HepG2 (cell line): Measurements from ENCODE around the gene USP20. TPM values are rescaled to one million over a fixed set of nuclear protein-coding genes. Genes with fewer than 3 reads are reported as not detected.

Source experiments
- CEBPG ChIP-seq: IDR thresholded peaks from 2 replicates; pipeline ENCODE4 v1.6.1; 2016
- DPF2 ChIP-seq: sonication (generic); formaldehyde crosslinking; IDR thresholded peaks from 2 replicates; pipeline ENCODE4 v1.4.0; 2020; ENCODE audit warnings: mild to moderate bottlenecking, low read depth, missing genetic modification reagents, borderline replicate concordance
- GATAD2A ChIP-seq: IDR thresholded peaks from 2 replicates; pipeline ENCODE4 v1.6.1; 2016
- HNRNPH1 ChIP-seq: fragments of 200-400 bp; formaldehyde crosslinking; optimal IDR thresholded peaks from 2 replicates; pipeline ENCODE3; 2017; ENCODE audit warnings: mild to moderate bottlenecking, low read depth, low read length
- HOXA3 ChIP-seq: sonication (generic); formaldehyde crosslinking; IDR thresholded peaks from 2 replicates; pipeline ENCODE4 v1.5.0; 2020; ENCODE audit warnings: missing genetic modification reagents
- MEIS2 ChIP-seq: sonication (generic); formaldehyde crosslinking; IDR thresholded peaks from 2 replicates; pipeline ENCODE4 v1.9.0; 2021; ENCODE audit warnings: mild to moderate bottlenecking, missing genetic modification reagents
- MXI1 ChIP-seq: IDR thresholded peaks from 3 replicates; pipeline ENCODE4 v1.6.1; 2012; ENCODE audit warnings: low read depth, low read length, inconsistent platforms, borderline replicate concordance
- NFIB ChIP-seq: sonication (generic); formaldehyde crosslinking; IDR thresholded peaks from 2 replicates; pipeline ENCODE4 v1.9.0; 2021; ENCODE audit warnings: missing genetic modification reagents, mild to moderate bottlenecking, borderline replicate concordance
- NPAS2 ChIP-seq: sonication (generic); formaldehyde crosslinking; IDR thresholded peaks from 2 replicates; pipeline ENCODE4 v1.8.0; 2022; ENCODE audit warnings: mild to moderate bottlenecking, missing genetic modification reagents, borderline replicate concordance
- U2AF1 ChIP-seq: fragments of 200-400 bp; formaldehyde crosslinking; optimal IDR thresholded peaks from 2 replicates; pipeline ENCODE3; 2017; ENCODE audit warnings: mild to moderate bottlenecking, low read depth, low read length
- ZFP37 ChIP-seq: sonication (generic); formaldehyde crosslinking; IDR thresholded peaks from 2 replicates; pipeline ENCODE4 v1.4.0; 2020; ENCODE audit warnings: missing genetic modification reagents, borderline replicate concordance
- ZNF225 ChIP-seq: sonication (generic); formaldehyde crosslinking; IDR thresholded peaks from 2 replicates; pipeline ENCODE4 v1.4.0; 2020; ENCODE audit warnings: mild to moderate bottlenecking, missing genetic modification reagents
- ZNF446 ChIP-seq: sonication (generic); formaldehyde crosslinking; IDR thresholded peaks from 2 replicates; pipeline ENCODE4 v1.5.0; 2020; ENCODE audit warnings: mild to moderate bottlenecking, missing genetic modification reagents
- ZNF558 ChIP-seq: sonication (generic); formaldehyde crosslinking; IDR thresholded peaks from 2 replicates; pipeline ENCODE4 v1.9.0; 2022; ENCODE audit warnings: mild to moderate bottlenecking, missing genetic modification reagents, borderline replicate concordance
- ZNF709 ChIP-seq: sonication (generic); formaldehyde crosslinking; IDR thresholded peaks from 2 replicates; pipeline ENCODE4 v1.5.0; 2020; ENCODE audit warnings: mild to moderate bottlenecking, missing genetic modification reagents
- ZNF776 ChIP-seq: sonication (generic); formaldehyde crosslinking; IDR thresholded peaks from 2 replicates; pipeline ENCODE4 v1.4.0; 2020; ENCODE audit warnings: mild to moderate bottlenecking, missing genetic modification reagents
- ZZZ3 ChIP-seq: sonication (generic); formaldehyde crosslinking; IDR thresholded peaks from 2 replicates; pipeline ENCODE4 v1.4.0; 2020; ENCODE audit warnings: missing genetic modification reagents, mild to moderate bottlenecking, borderline replicate concordance
- polyA plus RNA-seq, 8 experiments: library from polyadenylated mRNA; depleted of rRNA in 3 of 8; stranded (reverse) in 7 of 8; unstranded in 1 of 8; fragments of >200 nt; fragmentation: Illumina TruSeq in 4 of 8; extraction: Trizol in 4 of 8; gene quantifications; 2 replicates each; pipeline versions ENCODE4 v1.2.1 to v1.2.3, GENCODE V29; 2011 to 2016; ENCODE audit warnings: low read depth in 4 of 8, missing spikeins in 1 of 8, mixed read lengths in 1 of 8; ENCODE audit not compliant: insufficient read depth in 1 of 8
- total RNA-seq, 5 experiments: library from RNA; depleted of rRNA; stranded (reverse); fragments of >200 nt; fragmentation: Illumina TruSeq; extraction: Trizol; gene quantifications; 2 replicates each; pipeline ENCODE4 v1.2.3, GENCODE V29; 2016; ENCODE audit warnings: low read depth in 1 of 5
- TF ChIP-seq, protein P1 (sequence below): sonication (generic); formaldehyde crosslinking; IDR thresholded peaks from one replicate; pipeline ENCODE4 v1.5.1; 2020; ENCODE audit warnings: mild to moderate bottlenecking, missing genetic modification reagents; ENCODE audit errors: not compliant biosample characterization
- TF ChIP-seq, protein P2 (sequence below): sonication (generic); formaldehyde crosslinking; IDR thresholded peaks from 2 replicates; pipeline ENCODE4 v1.4.0; 2020; ENCODE audit warnings: missing genetic modification reagents, low read depth, mild to moderate bottlenecking, borderline replicate concordance
- TF ChIP-seq, protein P3 (sequence below): sonication (generic); formaldehyde crosslinking; IDR thresholded peaks from 2 replicates; pipeline ENCODE4 v1.8.0; 2022; ENCODE audit warnings: missing genetic modification reagents, mild to moderate bottlenecking, inconsistent platforms, borderline replicate concordance

USP20 gene
- total and polyA plus RNA-seq, 2 of the 13 experiments (the other 11 are each of a cell fraction or from before 2014, with no cell fraction given), result 4.4 to 5.9 TPM

DNA sequence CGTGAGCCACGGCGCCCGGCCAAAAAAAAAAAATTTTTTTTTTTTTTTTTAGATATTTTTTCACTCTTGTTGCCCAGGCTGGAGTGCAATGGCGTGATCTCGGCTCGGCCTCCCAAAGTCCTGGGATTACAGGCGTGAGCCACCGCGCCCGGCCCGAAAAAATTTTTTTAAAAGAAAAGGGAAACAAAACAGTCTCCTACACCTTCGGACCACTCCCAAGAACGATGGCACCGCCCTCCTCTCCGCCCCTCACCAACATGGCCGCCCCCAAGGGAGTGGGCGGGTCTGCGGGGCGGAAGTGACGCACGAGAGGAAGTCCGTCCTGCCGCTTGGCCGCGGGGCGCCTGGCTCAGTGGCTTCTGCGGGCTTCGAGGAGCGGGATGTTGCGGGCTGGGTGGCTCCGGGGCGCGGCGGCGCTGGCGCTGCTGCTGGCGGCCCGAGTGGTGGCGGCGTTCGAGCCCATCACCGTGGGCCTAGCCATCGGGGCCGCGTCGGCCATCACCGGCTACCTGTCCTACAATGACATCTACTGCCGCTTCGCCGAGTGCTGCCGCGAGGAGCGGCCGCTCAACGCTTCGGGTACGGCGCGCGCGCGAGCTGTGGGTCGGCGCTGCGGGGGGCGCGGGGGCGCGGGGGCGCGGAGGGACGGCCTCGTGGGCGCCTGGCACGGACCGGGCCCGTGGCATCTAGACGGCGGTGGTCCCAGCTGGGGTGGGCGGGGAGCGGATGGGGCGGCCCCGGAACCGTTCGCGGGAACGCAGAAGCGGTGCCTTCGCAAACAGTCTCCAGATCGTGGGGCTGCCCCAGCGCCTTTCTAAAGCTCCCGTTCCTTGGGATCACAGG is 32.2 kb upstream of the USP20 start, which contains the start of gene TOR1B (continued):
- TF ChIP-seq, protein P1, sequence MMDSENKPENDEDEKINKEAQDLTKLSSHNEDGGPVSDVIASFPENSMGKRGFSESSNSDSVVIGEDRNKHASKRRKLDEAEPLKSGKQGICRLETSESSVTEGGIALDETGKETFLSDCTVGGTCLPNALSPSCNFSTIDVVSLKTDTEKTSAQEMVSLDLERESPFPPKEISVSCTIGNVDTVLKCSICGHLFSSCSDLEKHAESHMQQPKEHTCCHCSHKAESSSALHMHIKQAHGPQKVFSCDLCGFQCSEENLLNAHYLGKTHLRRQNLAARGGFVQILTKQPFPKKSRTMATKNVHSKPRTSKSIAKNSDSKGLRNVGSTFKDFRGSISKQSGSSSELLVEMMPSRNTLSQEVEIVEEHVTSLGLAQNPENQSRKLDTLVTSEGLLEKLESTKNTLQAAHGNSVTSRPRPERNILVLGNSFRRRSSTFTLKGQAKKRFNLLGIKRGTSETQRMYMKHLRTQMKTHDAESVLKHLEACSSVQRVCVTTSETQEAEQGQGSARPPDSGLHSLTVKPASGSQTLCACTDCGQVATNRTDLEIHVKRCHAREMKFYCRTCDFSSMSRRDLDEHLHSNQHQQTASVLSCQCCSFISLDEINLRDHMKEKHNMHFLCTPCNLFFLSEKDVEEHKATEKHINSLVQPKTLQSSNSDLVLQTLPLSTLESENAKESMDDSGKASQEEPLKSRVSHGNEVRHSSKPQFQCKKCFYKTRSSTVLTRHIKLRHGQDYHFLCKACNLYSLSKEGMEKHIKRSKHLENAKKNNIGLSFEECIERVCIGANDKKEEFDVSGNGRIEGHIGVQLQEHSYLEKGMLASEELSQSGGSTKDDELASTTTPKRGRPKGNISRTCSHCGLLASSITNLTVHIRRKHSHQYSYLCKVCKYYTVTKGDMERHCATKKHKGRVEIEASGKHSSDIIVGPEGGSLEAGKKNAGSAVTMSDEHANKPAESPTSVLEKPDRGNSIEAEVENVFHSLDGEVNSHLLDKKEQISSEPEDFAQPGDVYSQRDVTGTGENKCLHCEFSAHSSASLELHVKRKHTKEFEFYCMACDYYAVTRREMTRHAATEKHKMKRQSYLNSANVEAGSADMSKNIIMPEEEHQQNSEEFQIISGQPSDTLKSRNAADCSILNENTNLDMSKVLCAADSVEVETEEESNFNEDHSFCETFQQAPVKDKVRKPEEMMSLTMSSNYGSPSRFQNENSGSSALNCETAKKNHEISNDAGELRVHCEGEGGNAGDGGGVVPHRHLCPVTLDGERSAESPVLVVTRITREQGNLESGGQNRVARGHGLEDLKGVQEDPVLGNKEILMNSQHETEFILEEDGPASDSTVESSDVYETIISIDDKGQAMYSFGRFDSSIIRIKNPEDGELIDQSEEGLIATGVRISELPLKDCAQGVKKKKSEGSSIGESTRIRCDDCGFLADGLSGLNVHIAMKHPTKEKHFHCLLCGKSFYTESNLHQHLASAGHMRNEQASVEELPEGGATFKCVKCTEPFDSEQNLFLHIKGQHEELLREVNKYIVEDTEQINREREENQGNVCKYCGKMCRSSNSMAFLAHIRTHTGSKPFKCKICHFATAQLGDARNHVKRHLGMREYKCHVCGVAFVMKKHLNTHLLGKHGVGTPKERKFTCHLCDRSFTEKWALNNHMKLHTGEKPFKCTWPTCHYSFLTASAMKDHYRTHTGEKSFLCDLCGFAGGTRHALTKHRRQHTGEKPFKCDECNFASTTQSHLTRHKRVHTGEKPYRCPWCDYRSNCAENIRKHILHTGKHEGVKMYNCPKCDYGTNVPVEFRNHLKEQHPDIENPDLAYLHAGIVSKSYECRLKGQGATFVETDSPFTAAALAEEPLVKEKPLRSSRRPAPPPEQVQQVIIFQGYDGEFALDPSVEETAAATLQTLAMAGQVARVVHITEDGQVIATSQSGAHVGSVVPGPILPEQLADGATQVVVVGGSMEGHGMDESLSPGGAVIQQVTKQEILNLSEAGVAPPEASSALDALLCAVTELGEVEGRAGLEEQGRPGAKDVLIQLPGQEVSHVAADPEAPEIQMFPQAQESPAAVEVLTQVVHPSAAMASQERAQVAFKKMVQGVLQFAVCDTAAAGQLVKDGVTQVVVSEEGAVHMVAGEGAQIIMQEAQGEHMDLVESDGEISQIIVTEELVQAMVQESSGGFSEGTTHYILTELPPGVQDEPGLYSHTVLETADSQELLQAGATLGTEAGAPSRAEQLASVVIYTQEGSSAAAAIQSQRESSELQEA (CRISPR knock-in tag), result peak; percentile 52
- TF ChIP-seq ZNF446 (CRISPR knock-in tag), result peak; percentile 77; the same call in 1 of the 2 replicates
- peak; percentile 95 for TF ChIP-seq HOXA3 (CRISPR knock-in tag)
- no peak for TF ChIP-seq CEBPG (CRISPR knock-in tag)
- TF ChIP-seq, protein P2, sequence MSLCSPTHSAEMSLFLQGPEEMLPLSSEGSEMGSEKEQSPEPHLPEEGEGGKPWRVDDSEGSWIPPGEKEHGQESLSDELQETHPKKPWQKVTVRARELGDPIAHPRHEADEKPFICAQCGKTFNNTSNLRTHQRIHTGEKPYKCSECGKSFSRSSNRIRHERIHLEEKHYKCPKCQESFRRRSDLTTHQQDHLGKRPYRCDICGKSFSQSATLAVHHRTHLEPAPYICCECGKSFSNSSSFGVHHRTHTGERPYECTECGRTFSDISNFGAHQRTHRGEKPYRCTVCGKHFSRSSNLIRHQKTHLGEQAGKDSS (CRISPR knock-in tag), result peak; percentile 47; the same call in 1 of the 2 replicates
- TF ChIP-seq, protein P3, sequence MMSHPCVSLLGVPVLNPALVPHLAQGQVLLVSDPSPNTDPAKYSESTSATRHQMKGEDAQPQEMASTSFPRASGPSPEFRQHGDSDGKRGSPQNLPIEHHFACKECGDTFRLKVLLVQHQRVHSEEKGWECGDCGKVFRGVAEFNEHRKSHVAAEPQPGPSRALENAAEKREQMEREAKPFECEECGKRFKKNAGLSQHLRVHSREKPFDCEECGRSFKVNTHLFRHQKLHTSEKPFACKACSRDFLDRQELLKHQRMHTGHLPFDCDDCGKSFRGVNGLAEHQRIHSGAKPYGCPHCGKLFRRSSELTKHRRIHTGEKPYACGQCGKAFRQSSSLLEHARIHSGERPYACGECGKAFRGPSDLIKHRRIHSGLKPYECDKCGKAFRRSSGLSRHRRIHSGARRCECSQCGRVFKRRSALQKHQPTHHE (CRISPR knock-in tag), result no peak
- TF ChIP-seq U2AF1, result no peak
- TF ChIP-seq NFIB (CRISPR knock-in tag), result no peak
- peak; percentile 66; the same call in 1 of the 2 replicates for TF ChIP-seq MEIS2 (CRISPR knock-in tag)
- no peak; the same call in 2 of the 3 replicates for TF ChIP-seq MXI1
- no peak for TF ChIP-seq ZNF225 (CRISPR knock-in tag)
- TF ChIP-seq HNRNPH1, result no peak
- no peak for TF ChIP-seq NPAS2 (CRISPR knock-in tag)
- no peak for TF ChIP-seq ZFP37 (CRISPR knock-in tag)
- peak; percentile 48; the same call in 1 of the 2 replicates for TF ChIP-seq ZNF709
- no peak for TF ChIP-seq ZZZ3
- peak; percentile 75; the same call in 1 of the 2 replicates for TF ChIP-seq ZNF776
- peak; percentile 39; the same call in 1 of the 2 replicates for TF ChIP-seq GATAD2A
- peak; percentile 63; the same call in 1 of the 2 replicates for TF ChIP-seq ZNF558 (CRISPR knock-in tag)
- TF ChIP-seq DPF2, result no peak
